D721Med (cell line): ENCODE measurements around the gene CRYZ.
"Not testable (repeated sequence)": the region's sequence is repeated elsewhere in the genome, so short reads cannot be mapped to it uniquely, and the experiment has no call there.

Experiments used
- DNase-seq: peaks from one replicate; pipeline ENCODE4 v3.0.0; 2011; ENCODE audit warnings: low spot score; ENCODE audit not compliant: insufficient read length
- FAIRE-seq: peaks from 2 replicates; lab custom pipeline; 2011; peaks lifted over from hg19 to GRCh38; lab: Jason Lieb, UNC
- TF ChIP-seq, protein P1 (sequence below): IDR thresholded peaks from 2 replicates; pipeline ENCODE4 v1.5.1; 2012; ENCODE audit warnings: mild to moderate bottlenecking, control low read depth; ENCODE audit not compliant: insufficient read depth; ENCODE audit errors: missing control alignments

CRYZ gene

DNA sequence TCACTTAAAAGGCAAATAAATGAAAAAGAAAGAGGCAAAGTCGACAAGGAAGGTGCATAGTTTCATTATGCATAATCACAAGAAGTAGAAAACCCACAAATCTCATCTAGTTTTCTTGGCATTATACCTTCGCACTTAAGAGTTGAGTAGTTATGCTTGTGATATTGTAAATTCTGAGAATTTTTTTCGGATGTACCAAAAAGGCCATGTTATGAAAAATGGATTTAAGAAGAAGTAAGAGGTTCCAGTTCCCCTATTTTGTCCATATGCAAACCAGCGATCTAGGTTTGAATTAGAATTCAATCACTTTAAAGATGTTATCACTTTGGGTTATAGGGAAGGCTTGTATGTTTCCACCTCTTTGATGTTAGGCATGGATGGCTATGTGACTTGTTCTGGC, 51.4 kb downstream of the CRYZ start:
- DNase-seq (no peak), FAIRE-seq (no peak)
- TF ChIP-seq, protein P1, sequence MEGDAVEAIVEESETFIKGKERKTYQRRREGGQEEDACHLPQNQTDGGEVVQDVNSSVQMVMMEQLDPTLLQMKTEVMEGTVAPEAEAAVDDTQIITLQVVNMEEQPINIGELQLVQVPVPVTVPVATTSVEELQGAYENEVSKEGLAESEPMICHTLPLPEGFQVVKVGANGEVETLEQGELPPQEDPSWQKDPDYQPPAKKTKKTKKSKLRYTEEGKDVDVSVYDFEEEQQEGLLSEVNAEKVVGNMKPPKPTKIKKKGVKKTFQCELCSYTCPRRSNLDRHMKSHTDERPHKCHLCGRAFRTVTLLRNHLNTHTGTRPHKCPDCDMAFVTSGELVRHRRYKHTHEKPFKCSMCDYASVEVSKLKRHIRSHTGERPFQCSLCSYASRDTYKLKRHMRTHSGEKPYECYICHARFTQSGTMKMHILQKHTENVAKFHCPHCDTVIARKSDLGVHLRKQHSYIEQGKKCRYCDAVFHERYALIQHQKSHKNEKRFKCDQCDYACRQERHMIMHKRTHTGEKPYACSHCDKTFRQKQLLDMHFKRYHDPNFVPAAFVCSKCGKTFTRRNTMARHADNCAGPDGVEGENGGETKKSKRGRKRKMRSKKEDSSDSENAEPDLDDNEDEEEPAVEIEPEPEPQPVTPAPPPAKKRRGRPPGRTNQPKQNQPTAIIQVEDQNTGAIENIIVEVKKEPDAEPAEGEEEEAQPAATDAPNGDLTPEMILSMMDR = no peak

DNA sequence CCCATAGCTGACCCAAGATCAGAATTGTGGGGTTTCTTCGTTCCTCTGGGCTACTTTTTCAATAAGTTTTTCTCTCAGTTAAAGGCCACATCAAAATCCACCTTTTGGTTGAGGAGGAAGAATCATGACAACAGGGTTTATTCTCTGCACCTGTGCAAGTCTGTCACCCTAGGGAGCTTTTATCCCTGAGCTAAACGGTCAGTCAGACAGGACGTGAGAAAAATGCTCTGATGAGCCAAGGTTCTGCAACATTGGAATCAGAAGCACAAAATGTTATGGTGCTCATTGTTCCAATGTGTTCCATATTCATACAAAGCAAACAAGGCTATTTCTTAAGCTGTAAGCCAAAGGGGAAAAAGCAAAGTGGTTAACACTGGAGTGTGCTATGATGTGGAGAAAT, 51.8 kb downstream of the CRYZ start:
- TF ChIP-seq, protein P1 = no peak
- FAIRE-seq = no peak
- no peak for DNase-seq

DNA sequence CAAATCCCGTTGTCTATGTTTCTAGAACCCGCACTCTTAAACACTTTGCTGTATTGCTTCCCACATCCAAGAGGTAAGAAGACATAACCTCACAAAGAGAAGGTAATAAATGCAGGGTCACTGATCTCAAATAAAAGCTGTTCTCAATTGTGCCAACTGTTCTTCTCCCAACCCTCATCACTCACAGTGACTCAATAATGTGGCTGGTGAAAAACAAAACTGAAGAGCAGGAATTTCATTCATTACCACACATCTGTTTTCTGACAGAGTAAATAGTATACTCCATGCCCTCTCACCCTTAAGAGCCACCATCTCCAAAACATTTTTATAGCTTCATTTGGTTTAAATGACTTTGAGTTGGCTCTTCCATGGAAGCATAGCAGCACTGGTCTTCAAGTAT, 53.0 kb downstream of the CRYZ start:
- FAIRE-seq (no peak), DNase-seq (no peak)
- TF ChIP-seq, protein P1 = no peak

DNA sequence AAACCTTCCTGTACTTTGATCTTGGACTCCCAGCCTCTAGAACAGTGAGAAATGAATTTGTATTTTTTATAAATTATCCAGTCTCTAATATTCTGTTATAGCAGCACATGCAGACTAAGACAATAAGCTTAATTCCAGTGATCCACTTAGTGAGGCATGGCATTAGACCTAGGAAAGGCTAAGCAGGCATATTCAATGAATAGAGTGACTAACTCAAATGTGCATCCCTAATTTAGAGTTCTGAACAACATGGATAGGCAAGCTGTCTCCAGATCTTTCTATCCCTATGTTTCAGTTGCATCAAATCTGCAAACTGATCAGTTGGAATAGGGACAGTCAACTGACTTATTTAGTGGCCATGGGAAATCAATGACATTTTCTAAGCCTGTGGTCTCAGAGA, 54.9 kb downstream of the CRYZ start:
- TF ChIP-seq, protein P1 = no peak
- FAIRE-seq = peak; percentile 56
- no peak for DNase-seq

DNA sequence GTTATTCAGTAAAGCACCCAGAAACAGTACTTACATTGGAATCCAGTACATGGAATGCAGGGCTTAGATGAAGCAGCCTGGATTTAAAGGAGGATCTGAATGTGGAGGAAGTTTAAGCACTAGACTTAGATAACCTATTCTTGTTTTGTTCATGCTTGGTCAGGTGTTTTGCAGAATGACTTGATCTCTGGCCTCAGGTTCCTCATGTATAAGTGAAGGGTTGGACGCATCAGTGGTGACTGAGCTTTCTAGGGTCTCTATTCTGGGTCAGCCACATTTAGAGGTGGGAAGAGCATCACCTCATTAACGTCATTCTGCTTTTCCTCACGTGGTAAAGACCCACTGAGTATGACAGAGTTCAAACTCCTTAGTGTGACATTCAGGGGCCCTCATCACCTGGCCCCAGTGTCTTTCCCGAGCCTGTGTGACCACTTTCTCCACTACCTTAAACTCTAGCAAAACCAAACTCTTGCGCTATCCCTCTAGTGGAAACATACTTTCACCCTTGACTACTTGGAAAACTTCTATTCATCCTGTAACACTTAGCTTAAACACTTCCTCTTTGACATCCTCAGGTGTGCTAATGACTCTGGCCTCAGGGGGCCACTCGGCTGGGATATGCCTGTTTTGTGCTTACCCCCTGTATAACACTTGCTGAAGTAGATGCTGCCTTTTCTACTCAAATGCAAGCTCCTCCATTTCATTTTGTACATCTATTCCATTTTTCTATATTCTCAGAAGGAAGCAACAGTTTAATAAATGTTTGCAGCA, 58.4 kb downstream of the CRYZ start:
- DNase-seq (no peak), FAIRE-seq (no peak)
- TF ChIP-seq, protein P1 = no peak

DNA sequence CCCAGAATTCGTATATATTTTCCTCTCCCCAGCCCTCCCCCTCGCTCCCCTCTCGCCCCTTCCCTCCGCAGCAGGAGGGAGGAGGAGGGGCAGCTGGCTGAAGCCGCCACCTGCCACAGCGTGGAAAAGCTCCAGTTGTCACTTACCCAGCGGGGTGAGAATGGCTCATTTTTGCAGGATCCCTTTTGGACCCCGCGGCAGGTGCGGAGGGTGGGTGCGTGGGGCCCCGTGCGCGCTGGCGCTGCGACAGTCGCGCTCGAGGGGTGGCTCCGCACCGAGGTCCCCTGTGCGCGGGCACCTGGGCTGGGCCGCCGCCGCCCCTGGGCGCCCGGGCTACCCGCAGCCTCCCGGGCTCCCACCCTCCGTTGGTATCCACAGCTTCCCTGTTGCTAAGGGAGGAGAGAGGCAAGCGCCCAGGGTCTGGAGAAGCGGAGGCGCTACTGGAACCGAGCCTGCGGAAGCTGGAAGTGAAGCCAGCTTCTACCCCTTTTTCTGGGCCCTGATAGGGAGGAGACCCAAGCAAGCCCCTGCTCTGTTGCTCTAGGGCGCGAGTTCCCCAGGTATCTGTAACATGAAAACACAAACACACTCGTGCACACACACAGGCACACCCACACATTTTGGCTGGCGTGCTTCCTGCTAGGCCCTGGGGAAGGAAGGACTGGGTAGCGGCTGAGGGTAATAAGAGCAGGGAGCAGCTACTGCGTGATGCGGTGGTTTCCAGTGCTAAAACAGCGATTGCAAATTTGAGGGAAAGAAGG, 59.3 kb downstream of the CRYZ start, which contains the start of gene ERICH3:
Gene ERICH3 (minus strand): TSS at position 442 of the 761 bp plus-strand sequence. CDS start 273 bp downstream, at position 169.
- TF ChIP-seq, protein P1 = no peak
- FAIRE-seq = no peak
- no peak for DNase-seq

DNA sequence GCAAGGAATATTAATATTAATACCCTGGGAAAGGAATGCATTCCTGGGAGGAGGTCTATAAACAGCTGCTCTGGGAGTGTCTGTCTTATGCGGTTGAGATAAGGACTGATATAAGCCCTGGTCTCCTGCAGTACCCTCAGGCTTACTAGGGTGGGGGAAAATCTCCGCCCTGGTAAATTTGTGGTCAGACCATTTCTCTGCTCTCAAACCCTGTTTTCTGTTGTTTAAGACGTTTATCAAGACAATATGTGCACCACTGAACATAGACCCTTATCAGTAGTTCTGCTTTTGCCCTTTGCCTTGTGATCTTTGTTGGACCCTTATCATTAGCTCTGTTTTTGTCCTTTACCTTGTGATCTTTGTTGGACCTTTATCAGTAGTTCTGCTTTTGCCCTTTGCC, 62.0 kb downstream of the CRYZ start:
- not testable (repeated sequence) for FAIRE-seq, DNase-seq
